Nephron progenitor cell (in vitro differentiated cells): ENCODE data around the gene DNMT3A.

Experiments used
- DNase-seq: peaks from one replicate; pipeline ENCODE4 v3.0.0; 2021
- H3K27ac Mint-ChIP-seq: 2 replicates; pipeline ENCODE4 v1.8.0; 2021; ENCODE audit warnings: mild to moderate bottlenecking, moderate library complexity, mixed read lengths
- H3K27me3 Mint-ChIP-seq: 2 replicates; pipeline ENCODE4 v1.8.0; 2021; ENCODE audit warnings: mild to moderate bottlenecking, low read depth, mixed read lengths; ENCODE audit not compliant: poor library complexity
- H3K36me3 Mint-ChIP-seq: 2 replicates; pipeline ENCODE4 v1.8.0; 2021; ENCODE audit warnings: low read depth, mixed read lengths
- H3K4me1 Mint-ChIP-seq: 2 replicates; pipeline ENCODE4 v1.8.0; 2021; ENCODE audit warnings: mixed read lengths
- H3K4me3 Mint-ChIP-seq: 2 replicates; pipeline ENCODE4 v1.8.0; 2021; ENCODE audit warnings: mild to moderate bottlenecking, moderate library complexity, mixed read lengths
- H3K9me3 Mint-ChIP-seq: 2 replicates; pipeline ENCODE4 v1.8.0; 2021; ENCODE audit warnings: mild to moderate bottlenecking, moderate library complexity, mixed read lengths
- CTCF ChIP-seq: fragments of 200-600 bp; sonication (generic); IDR thresholded peaks from 2 replicates; pipeline ENCODE4 v1.5.0; 2021; ENCODE audit warnings: antibody characterized with exemption

DNMT3A gene

GRCh38 chr2:25194576-25195122, 147.1 kb downstream of the DNMT3A start:
- Mint-ChIP-seq H3K9me3 (no peaks in the 10 kb centered on the region), H3K36me3 (no peaks in the 10 kb centered on the region), H3K27me3 (peaks cover 14% of the 10 kb centered on the region), H3K4me1 (peaks cover 23% of the 10 kb centered on the region), H3K27ac (no peak overlapping the region), H3K4me3 (no peak overlapping the region)
- no peak for TF ChIP-seq CTCF
- DNase-seq, result no peak

- H3K9me3 Mint-ChIP-seq, result no peaks in the 10 kb centered on the region
- peaks cover 20% of the 10 kb centered on the region for H3K4me1 Mint-ChIP-seq
- no peaks in the 10 kb centered on the region for H3K36me3 Mint-ChIP-seq
- H3K4me3 Mint-ChIP-seq, result no peak overlapping the region
- no peak for DNase-seq
- H3K27me3 Mint-ChIP-seq, result peaks cover 13% of the 10 kb centered on the region
- H3K27ac Mint-ChIP-seq, result no peak overlapping the region
- TF ChIP-seq CTCF, result no peak
These were observed 151.2 kb downstream of the DNMT3A start for GRCh38 chr2:25190536-25190935.

- Mint-ChIP-seq H3K4me1 (peaks cover 15% of the 10 kb centered on the region), H3K36me3 (no peaks in the 10 kb centered on the region), H3K9me3 (no peaks in the 10 kb centered on the region), H3K27me3 (peaks cover 18% of the 10 kb centered on the region), H3K27ac (no peak overlapping the region), H3K4me3 (no peak overlapping the region)
- DNase-seq, result no peak
- TF ChIP-seq CTCF, result no peak
These were observed 153.3 kb downstream of the DNMT3A start for GRCh38 chr2:25188405-25188804.

GRCh38 chr2:25187729-25188350, 153.9 kb downstream of the DNMT3A start:
- Mint-ChIP-seq H3K4me3 (no peak overlapping the region), H3K4me1 (peaks cover 15% of the 10 kb centered on the region), H3K9me3 (no peaks in the 10 kb centered on the region), H3K27me3 (peaks cover 18% of the 10 kb centered on the region), H3K36me3 (no peaks in the 10 kb centered on the region), H3K27ac (no peak overlapping the region)
- DNase-seq, result no peak
- no peak for TF ChIP-seq CTCF

GRCh38 chr2:25184254-25184653, 157.5 kb downstream of the DNMT3A start:
- Mint-ChIP-seq H3K27ac (no peak overlapping the region), H3K9me3 (peaks cover 7% of the 10 kb centered on the region), H3K36me3 (no peaks in the 10 kb centered on the region), H3K4me1 (peaks cover 10% of the 10 kb centered on the region), H3K27me3 (peaks cover 20% of the 10 kb centered on the region), H3K4me3 (no peak overlapping the region)
- TF ChIP-seq CTCF, result no peak
- no peak for DNase-seq

- no peak overlapping the region for H3K4me3 Mint-ChIP-seq
- peaks cover 7% of the 10 kb centered on the region for H3K9me3 Mint-ChIP-seq
- no peak for TF ChIP-seq CTCF
- peaks cover 35% of the 10 kb centered on the region for H3K27me3 Mint-ChIP-seq
- H3K27ac Mint-ChIP-seq, result no peak overlapping the region
- DNase-seq, result no peak
- no peaks in the 10 kb centered on the region for H3K36me3 Mint-ChIP-seq
- peaks cover 18% of the 10 kb centered on the region for H3K4me1 Mint-ChIP-seq
These were observed 162.7 kb downstream of the DNMT3A start for GRCh38 chr2:25178976-25179375.
